ENCODE data around the gene SIRPB2.

Gene SIRPB2

DNA sequence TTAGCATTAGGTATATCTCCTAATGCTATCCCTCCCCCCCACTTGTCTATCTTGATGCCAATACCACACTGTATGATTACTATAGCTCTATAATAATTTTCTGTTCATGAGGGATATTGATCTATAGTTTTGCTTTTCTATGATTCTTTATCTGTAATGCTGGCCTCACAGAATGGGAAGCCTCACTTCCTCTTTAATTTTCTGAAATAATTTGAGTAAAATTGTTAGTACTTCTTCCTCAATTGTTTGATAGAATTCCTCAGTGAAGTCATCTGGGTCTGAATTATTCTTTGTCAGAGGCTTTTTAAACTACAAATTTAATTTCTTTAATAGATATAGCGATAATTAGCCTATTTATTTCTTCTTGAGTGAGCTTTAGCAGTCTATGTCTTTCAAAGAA is 35.1 kb upstream of the SIRPB2 start:
- Histone ChIP-seq H3K4me3 (ENCODE audit: low read depth, low read length) (no peak overlapping the region), H3K27me3 (replicated peaks) (no peaks in the 10 kb centered on the region), H3K27ac (no peak overlapping the region), H3K36me3 (replicated peaks) (no peaks in the 10 kb centered on the region)
- TF ChIP-seq, protein P1, sequence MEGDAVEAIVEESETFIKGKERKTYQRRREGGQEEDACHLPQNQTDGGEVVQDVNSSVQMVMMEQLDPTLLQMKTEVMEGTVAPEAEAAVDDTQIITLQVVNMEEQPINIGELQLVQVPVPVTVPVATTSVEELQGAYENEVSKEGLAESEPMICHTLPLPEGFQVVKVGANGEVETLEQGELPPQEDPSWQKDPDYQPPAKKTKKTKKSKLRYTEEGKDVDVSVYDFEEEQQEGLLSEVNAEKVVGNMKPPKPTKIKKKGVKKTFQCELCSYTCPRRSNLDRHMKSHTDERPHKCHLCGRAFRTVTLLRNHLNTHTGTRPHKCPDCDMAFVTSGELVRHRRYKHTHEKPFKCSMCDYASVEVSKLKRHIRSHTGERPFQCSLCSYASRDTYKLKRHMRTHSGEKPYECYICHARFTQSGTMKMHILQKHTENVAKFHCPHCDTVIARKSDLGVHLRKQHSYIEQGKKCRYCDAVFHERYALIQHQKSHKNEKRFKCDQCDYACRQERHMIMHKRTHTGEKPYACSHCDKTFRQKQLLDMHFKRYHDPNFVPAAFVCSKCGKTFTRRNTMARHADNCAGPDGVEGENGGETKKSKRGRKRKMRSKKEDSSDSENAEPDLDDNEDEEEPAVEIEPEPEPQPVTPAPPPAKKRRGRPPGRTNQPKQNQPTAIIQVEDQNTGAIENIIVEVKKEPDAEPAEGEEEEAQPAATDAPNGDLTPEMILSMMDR (IDR thresholded peaks at IDR 0.05; ENCODE audit: low read depth, low read length, missing control alignments): no peak
- in situ Hi-C loops (cut with HindIII; ENCODE audit: low pct_ligation_motif_present, low sequenced_read_pairs): no loop called here
- DNase-seq: no peak

DNA sequence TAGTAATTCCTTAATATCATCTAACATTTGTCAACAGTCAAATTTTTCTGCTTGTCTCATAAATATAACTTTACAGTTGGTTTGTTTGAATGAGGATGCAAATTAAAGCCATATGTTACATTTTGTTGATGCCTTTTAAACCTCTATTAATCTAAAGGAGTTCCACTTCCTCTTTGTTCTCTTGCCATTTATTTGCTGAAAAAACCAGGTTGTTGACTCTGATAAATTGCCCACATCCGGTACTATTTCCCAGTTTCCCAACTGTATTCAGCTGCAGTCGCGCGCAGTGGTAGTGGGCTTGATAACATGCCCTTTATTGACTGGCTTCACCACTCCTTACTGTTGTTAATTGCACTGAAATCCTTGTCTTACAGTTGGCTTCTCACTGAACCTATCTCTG is 32.8 kb upstream of the SIRPB2 start:
- Histone ChIP-seq H3K36me3 (replicated peaks) (no peaks in the 10 kb centered on the region), H3K27me3 (replicated peaks) (no peaks in the 10 kb centered on the region), H3K27ac (no peak overlapping the region), H3K4me3 (ENCODE audit: low read depth, low read length) (no peak overlapping the region)
- TF ChIP-seq, protein P1 (IDR thresholded peaks at IDR 0.05; ENCODE audit: low read depth, low read length, missing control alignments): no peak
- in situ Hi-C loops (cut with HindIII; ENCODE audit: low pct_ligation_motif_present, low sequenced_read_pairs): no loop called here
- DNase-seq: no peak

DNA sequence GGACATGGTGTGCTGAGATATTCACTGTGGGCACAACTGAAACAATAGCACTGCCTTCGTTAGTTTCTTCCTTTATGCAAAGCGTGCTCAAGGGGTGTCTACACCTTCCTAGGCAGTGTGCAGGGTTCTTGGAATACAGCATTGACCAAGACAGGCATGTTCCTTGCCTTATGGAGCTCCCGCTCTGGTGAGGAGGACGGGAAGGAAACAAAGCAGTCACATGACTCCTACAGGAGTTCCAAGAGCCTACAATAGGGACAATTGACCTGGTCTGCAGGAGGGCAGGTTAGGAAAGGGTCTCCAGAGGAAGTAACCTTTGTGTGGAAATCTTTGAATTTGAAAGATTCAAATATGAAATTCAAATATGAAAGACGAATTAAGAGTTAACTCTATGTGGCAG is 25.8 kb upstream of the SIRPB2 start:
- TF ChIP-seq, protein P1 (IDR thresholded peaks at IDR 0.05; ENCODE audit: low read depth, low read length, missing control alignments): no peak
- Histone ChIP-seq H3K27me3 (replicated peaks) (no peaks in the 10 kb centered on the region), H3K4me3 (ENCODE audit: low read depth, low read length) (no peak overlapping the region), H3K27ac (no peak overlapping the region), H3K36me3 (replicated peaks) (no peaks in the 10 kb centered on the region)
- in situ Hi-C loops (cut with HindIII; ENCODE audit: low pct_ligation_motif_present, low sequenced_read_pairs): no loop called here
- DNase-seq: no peak

DNA sequence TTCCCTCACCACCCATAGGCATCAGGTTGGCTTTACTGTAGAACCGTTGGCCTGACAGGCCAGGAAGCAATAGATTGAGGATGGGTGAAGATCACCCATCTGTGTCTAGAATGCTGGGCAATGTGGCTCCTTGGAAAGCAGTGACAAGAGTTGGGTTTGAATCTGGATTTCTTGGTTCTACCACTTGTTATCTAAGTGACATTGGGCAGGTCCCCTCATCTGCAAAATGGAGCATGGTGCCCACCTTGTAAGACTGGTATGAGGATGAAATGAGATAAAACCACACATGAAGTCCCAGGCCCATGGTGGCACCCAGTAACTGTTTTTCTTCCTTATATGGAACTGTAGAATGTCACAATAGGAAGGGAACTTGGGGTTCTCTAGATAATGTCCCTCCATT is 22.6 kb upstream of the SIRPB2 start:
- peaks cover 4% of the 10 kb centered on the region for H3K27me3 ChIP-seq (replicated peaks)
- H3K27ac ChIP-seq: no peak overlapping the region
- H3K4me3 ChIP-seq (ENCODE audit: low read depth, low read length): no peak overlapping the region
- in situ Hi-C loops (cut with HindIII; ENCODE audit: low pct_ligation_motif_present, low sequenced_read_pairs): no loop called here
- TF ChIP-seq, protein P1 (IDR thresholded peaks at IDR 0.05; ENCODE audit: low read depth, low read length, missing control alignments): no peak
- no peaks in the 10 kb centered on the region for H3K36me3 ChIP-seq (replicated peaks)
- no peak for DNase-seq

DNA sequence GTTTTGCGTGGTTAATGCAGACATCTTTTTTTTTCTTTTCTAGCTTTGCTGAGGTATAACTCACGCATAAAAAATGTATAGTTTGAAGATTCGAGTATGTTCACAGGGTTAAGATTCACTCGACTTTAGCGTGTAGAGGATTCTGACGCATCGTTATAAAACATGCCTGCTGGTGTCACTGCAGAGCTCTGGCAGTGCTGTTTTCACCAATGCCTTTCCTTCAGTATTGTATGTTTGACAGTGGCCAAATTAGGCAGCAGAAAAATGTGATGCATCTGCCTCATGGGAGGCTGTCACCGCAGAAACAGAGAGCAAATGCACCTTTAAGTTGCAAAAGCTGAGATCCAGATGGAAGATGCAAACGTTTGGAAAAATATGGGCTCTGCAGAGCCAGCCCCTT is 18.0 kb upstream of the SIRPB2 start:
- H3K27ac ChIP-seq: no peak overlapping the region
- peaks cover 4% of the 10 kb centered on the region for H3K27me3 ChIP-seq (replicated peaks)
- in situ Hi-C loops (cut with HindIII; ENCODE audit: low pct_ligation_motif_present, low sequenced_read_pairs): no loop called here
- peak; percentile 47 for DNase-seq
- H3K4me3 ChIP-seq (ENCODE audit: low read depth, low read length): no peak overlapping the region
- TF ChIP-seq, protein P1 (IDR thresholded peaks at IDR 0.05; ENCODE audit: low read depth, low read length, missing control alignments): peak; percentile 60
- H3K36me3 ChIP-seq (replicated peaks): no peaks in the 10 kb centered on the region

DNA sequence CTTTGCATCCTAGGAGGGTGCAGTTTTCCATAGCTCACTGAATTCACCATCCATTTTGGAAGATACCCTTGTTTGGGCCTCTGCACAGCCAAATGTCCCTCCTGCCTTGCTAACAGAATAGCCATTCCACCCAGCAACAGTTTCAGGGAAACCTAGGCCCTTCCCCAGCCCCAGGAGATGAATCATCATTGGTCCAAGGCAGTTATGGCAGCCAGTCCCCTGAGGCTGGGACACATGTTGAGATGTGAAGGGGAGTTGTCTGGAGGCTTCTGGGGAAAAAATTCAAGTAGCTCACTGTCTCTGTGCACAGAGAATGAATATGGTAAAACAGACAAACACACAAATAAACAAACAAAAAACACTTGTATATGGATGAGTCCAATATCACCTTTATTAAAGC is 17.4 kb upstream of the SIRPB2 start:
- peaks cover 4% of the 10 kb centered on the region for H3K27me3 ChIP-seq (replicated peaks)
- no peak overlapping the region for H3K4me3 ChIP-seq (ENCODE audit: low read depth, low read length)
- no peaks in the 10 kb centered on the region for H3K36me3 ChIP-seq (replicated peaks)
- TF ChIP-seq, protein P1 (IDR thresholded peaks at IDR 0.05; ENCODE audit: low read depth, low read length, missing control alignments): no peak
- no peak for DNase-seq
- in situ Hi-C loops (cut with HindIII; ENCODE audit: low pct_ligation_motif_present, low sequenced_read_pairs): no loop called here
- no peak overlapping the region for H3K27ac ChIP-seq
